GM12878 (cell line): ENCODE measurements around the gene DUSP14.

Source experiments
- BACH1 ChIP-seq: fragments of 450-650 bp; IDR thresholded peaks from 2 replicates; pipeline ENCODE4 v1.6.1; 2017; ENCODE audit warnings: mild to moderate bottlenecking, borderline replicate concordance
- BHLHE40 ChIP-seq, 2 experiments: fragments of 450-650 bp in 1 of 2; IDR thresholded peaks; 2 replicates each; pipeline ENCODE4 v1.6.1; 2011 to 2017; ENCODE audit warnings: low read depth in 2 of 2, borderline replicate concordance in 1 of 2, improper control_type of control experiment in 1 of 2, low read length in 1 of 2, mild to moderate bottlenecking in 1 of 2
- CBX5 ChIP-seq: sonication (generic); IDR thresholded peaks from 2 replicates; pipeline ENCODE4 v1.6.1; 2016; ENCODE audit warnings: low read depth, moderate library complexity, mild to moderate bottlenecking, inconsistent platforms
- CHD4 ChIP-seq: fragments of 200-600 bp; sonication (generic); IDR thresholded peaks from 2 replicates; pipeline ENCODE4 v1.6.1; 2016; ENCODE audit warnings: mild to moderate bottlenecking
- JUND ChIP-seq: IDR thresholded peaks from 2 replicates; pipeline ENCODE4 v1.6.1; 2012; ENCODE audit warnings: low read depth, mild to moderate bottlenecking, low read length, improper control_type of control experiment, moderate library complexity
- NR2C1 ChIP-seq: fragments of 450-650 bp; IDR thresholded peaks from 2 replicates; pipeline ENCODE4 v1.6.1; 2017; ENCODE audit warnings: antibody characterized with exemption, mild to moderate bottlenecking, moderate library complexity
- SIN3A ChIP-seq: IDR thresholded peaks from 2 replicates; pipeline ENCODE4 v1.6.1; 2012; ENCODE audit warnings: low read depth, low read length, improper control_type of control experiment
- SRF ChIP-seq, 2 experiments: IDR thresholded peaks; 2 replicates each; pipeline ENCODE4 v1.6.1; 2011; ENCODE audit warnings: low read depth in 2 of 2, low read length in 2 of 2, mild to moderate bottlenecking in 1 of 2, moderate library complexity in 1 of 2
- ZNF274 ChIP-seq: IDR thresholded peaks from one replicate; pipeline ENCODE4 v1.8.0; 2011; ENCODE audit not compliant: insufficient read length, insufficient read depth
- TF ChIP-seq, protein P1 (sequence below): IDR thresholded peaks from 2 replicates; pipeline ENCODE4 v1.6.1; 2012; ENCODE audit warnings: low read depth, low read length, improper control_type of control experiment

DNA sequence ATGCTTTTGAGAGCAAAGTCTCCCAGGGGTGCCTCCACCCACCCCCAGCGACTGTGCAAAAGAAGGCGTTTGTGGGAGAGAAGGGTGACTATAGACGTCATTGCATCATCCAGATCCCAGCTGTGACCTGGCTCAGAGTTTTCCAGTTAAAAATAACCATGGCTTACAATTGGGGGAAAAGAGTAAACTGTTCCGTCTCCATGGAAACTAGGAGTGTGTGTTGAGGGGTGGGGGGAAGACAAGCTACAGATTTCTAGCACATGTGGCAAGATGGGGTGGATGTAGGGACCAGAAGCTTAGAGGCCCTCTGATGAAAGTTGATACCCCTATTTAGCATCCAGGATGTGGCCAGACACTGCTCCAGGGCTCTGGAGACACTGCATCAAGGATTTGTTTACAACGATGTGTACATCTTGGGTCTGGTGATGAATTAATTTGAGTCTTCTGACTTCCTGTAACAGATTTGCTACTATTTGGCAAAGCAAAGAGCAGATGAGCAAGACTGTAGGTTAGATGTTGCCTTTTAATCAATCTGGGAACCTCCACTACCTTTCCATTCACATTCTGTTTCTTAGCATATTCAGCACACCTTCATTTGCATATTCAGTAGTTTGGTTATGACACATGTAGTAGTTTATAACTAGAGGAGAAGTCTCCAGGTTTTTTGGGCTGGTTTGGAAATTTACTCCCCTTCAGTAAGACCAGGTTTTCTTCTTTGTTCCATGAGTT, 6.2 kb upstream of the DUSP14 start:
- no peak for TF ChIP-seq NR2C1
- TF ChIP-seq CBX5 = no peak
- TF ChIP-seq JUND = no peak
- TF ChIP-seq, protein P1, sequence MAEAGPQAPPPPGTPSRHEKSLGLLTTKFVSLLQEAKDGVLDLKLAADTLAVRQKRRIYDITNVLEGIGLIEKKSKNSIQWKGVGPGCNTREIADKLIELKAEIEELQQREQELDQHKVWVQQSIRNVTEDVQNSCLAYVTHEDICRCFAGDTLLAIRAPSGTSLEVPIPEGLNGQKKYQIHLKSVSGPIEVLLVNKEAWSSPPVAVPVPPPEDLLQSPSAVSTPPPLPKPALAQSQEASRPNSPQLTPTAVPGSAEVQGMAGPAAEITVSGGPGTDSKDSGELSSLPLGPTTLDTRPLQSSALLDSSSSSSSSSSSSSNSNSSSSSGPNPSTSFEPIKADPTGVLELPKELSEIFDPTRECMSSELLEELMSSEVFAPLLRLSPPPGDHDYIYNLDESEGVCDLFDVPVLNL = no peak
- TF ChIP-seq SIN3A = no peak
- TF ChIP-seq ZNF274 = no peak
- no peak for TF ChIP-seq SRF (IDR thresholded peaks at IDR 0.05; ENCODE audit: low read depth in 2 of 2, low read length in 2 of 2)
- TF ChIP-seq BHLHE40 (IDR thresholded peaks at IDR 0.05; ENCODE audit: borderline replicate concordance in 1 of 2, low read depth in 2 of 2, low read length in 1 of 2) = no peak
- TF ChIP-seq BACH1 = no peak
- no peak for TF ChIP-seq CHD4
